Activated CD8-positive, alpha-beta memory T cell treated with anti-CD3 and anti-CD28 coated beads, Interleukin-2, amount 50 U/mL, for 4 hours (primary cell): Measurements from ENCODE around the gene NRXN3.

Source experiments
- DNase-seq: peaks from one replicate; pipeline ENCODE4 v3.0.0-alpha.2; 2020

NRXN3 gene

GRCh38 chr14:78327426-78328221 lies 157.5 kb downstream of the NRXN3 start:
- DNase-seq = no peak

- DNase-seq = no peak
These were observed 159.2 kb downstream of the NRXN3 start for GRCh38 chr14:78329371-78329770.

- no peak for DNase-seq
These were observed 165.4 kb downstream of the NRXN3 start for GRCh38 chr14:78335531-78335930.

GRCh38 chr14:78340250-78340649 lies 170.1 kb downstream of the NRXN3 start:
- no peak for DNase-seq

- no peak for DNase-seq
These were observed 171.7 kb downstream of the NRXN3 start for GRCh38 chr14:78341827-78342389.

- no peak for DNase-seq
These were observed 172.7 kb downstream of the NRXN3 start for GRCh38 chr14:78342879-78343278.

GRCh38 chr14:78344290-78344689 lies 174.1 kb downstream of the NRXN3 start:
- DNase-seq = no peak

GRCh38 chr14:78345131-78345744 lies 175.1 kb downstream of the NRXN3 start:
- DNase-seq = no peak

- no peak for DNase-seq
These were observed 176.6 kb downstream of the NRXN3 start for GRCh38 chr14:78346747-78347146.

GRCh38 chr14:78355109-78355508 lies 184.9 kb downstream of the NRXN3 start:
- DNase-seq = no peak

- no peak for DNase-seq
These were observed 186.2 kb downstream of the NRXN3 start for GRCh38 chr14:78356391-78356790.

GRCh38 chr14:78358591-78358990 lies 188.4 kb downstream of the NRXN3 start:
- no peak for DNase-seq

GRCh38 chr14:78359581-78359980 lies 189.4 kb downstream of the NRXN3 start:
- DNase-seq = no peak

- DNase-seq = no peak
These were observed 192.8 kb downstream of the NRXN3 start for GRCh38 chr14:78363008-78363407.

- DNase-seq = no peak
These were observed 197.2 kb downstream of the NRXN3 start for GRCh38 chr14:78367355-78367754.

- no peak for DNase-seq
These were observed 212.9 kb downstream of the NRXN3 start for GRCh38 chr14:78383060-78383459.

- DNase-seq = no peak
These were observed 228.0 kb downstream of the NRXN3 start for GRCh38 chr14:78398216-78398615.

GRCh38 chr14:78399316-78399889 lies 229.2 kb downstream of the NRXN3 start:
- DNase-seq = no peak

GRCh38 chr14:78401866-78402265 lies 231.7 kb downstream of the NRXN3 start:
- no peak for DNase-seq

GRCh38 chr14:78403278-78403815 lies 233.2 kb downstream of the NRXN3 start:
- DNase-seq = no peak

GRCh38 chr14:78405079-78405856 lies 235.1 kb downstream of the NRXN3 start:
- no peak for DNase-seq

GRCh38 chr14:78412475-78412874 lies 242.3 kb downstream of the NRXN3 start:
- DNase-seq = no peak

GRCh38 chr14:78414172-78414571 lies 244.0 kb downstream of the NRXN3 start:
- DNase-seq = no peak
